NCI-H82 (cell line): ENCODE results near the gene BCL10.
"Not testable (repeated sequence)": the region's sequence is repeated elsewhere in the genome, so short reads cannot be mapped to it uniquely, and the experiment has no call there.

Experiments used
- DNase-seq: peaks from one replicate; lab custom pipeline; 2025; lab: John Stamatoyannopoulos, UW

Gene BCL10

GRCh38 chr1:85264150-85264549 is 12.3 kb downstream of the BCL10 start:
- DNase-seq, result no peak

- DNase-seq, result no peak
Measured at GRCh38 chr1:85262985-85263384, 13.4 kb downstream of the BCL10 start.

- DNase-seq, result no peak
Measured at GRCh38 chr1:85259912-85260274, 16.5 kb downstream of the BCL10 start.

GRCh38 chr1:85259118-85259911 is 17.1 kb downstream of the BCL10 start, which contains the start of gene C1orf52:
TSS of gene C1orf52 (minus strand) at chr1:85259662. CDS start at chr1:85259633, 29 bp downstream.
- DNase-seq, result peak; percentile 97

GRCh38 chr1:85258536-85259117 is 17.8 kb downstream of the BCL10 start:
- no peak for DNase-seq

GRCh38 chr1:85249042-85249441 is 27.4 kb downstream of the BCL10 start:
- not testable (repeated sequence) for DNase-seq

- no peak for DNase-seq
Measured at GRCh38 chr1:85245891-85246290, 30.5 kb downstream of the BCL10 start.

GRCh38 chr1:85245456-85245855 is 31.0 kb downstream of the BCL10 start:
- DNase-seq, result peak; percentile 6

- no peak for DNase-seq
Measured at GRCh38 chr1:85244271-85245061, 32.0 kb downstream of the BCL10 start.

GRCh38 chr1:85243372-85243771 is 33.1 kb downstream of the BCL10 start:
- DNase-seq, result peak; percentile 55

GRCh38 chr1:85240643-85241042 is 35.8 kb downstream of the BCL10 start:
- no peak for DNase-seq

- peak; percentile 63 for DNase-seq
Measured at GRCh38 chr1:85240174-85240601, 36.2 kb downstream of the BCL10 start.

- DNase-seq, result no peak
Measured at GRCh38 chr1:85237613-85238012, 38.8 kb downstream of the BCL10 start.

- peak; percentile 47 for DNase-seq
Measured at GRCh38 chr1:85230305-85230977, 46.0 kb downstream of the BCL10 start.

GRCh38 chr1:85229574-85230097 is 46.8 kb downstream of the BCL10 start:
- no peak for DNase-seq

- no peak for DNase-seq
Measured at GRCh38 chr1:85228972-85229371, 47.5 kb downstream of the BCL10 start.

- no peak for DNase-seq
Measured at GRCh38 chr1:85225624-85226380, 50.6 kb downstream of the BCL10 start.

GRCh38 chr1:85224734-85225623 is 51.5 kb downstream of the BCL10 start:
- peak; percentile 73 for DNase-seq

- no peak for DNase-seq
Measured at GRCh38 chr1:85224295-85224694, 52.1 kb downstream of the BCL10 start.

- no peak for DNase-seq
Measured at GRCh38 chr1:85223334-85223733, 53.1 kb downstream of the BCL10 start.
